ENCODE results near the gene C14orf180.

GRCh38 chr14:104546591-104547309, 32.8 kb upstream of the C14orf180 start:
- TF ChIP-seq CTCF (IDR thresholded peaks at IDR 0.05) (no peak), POLR2A (IDR thresholded peaks at IDR 0.05) (no peak)
